ENCODE data around the gene ZNF226. TPM values are rescaled to one million over a fixed set of nuclear protein-coding genes. Genes with fewer than 3 reads are reported as not detected.

Gene ZNF226
- total RNA-seq: 14.0 and 16.6 TPM in 2 replicates

DNA sequence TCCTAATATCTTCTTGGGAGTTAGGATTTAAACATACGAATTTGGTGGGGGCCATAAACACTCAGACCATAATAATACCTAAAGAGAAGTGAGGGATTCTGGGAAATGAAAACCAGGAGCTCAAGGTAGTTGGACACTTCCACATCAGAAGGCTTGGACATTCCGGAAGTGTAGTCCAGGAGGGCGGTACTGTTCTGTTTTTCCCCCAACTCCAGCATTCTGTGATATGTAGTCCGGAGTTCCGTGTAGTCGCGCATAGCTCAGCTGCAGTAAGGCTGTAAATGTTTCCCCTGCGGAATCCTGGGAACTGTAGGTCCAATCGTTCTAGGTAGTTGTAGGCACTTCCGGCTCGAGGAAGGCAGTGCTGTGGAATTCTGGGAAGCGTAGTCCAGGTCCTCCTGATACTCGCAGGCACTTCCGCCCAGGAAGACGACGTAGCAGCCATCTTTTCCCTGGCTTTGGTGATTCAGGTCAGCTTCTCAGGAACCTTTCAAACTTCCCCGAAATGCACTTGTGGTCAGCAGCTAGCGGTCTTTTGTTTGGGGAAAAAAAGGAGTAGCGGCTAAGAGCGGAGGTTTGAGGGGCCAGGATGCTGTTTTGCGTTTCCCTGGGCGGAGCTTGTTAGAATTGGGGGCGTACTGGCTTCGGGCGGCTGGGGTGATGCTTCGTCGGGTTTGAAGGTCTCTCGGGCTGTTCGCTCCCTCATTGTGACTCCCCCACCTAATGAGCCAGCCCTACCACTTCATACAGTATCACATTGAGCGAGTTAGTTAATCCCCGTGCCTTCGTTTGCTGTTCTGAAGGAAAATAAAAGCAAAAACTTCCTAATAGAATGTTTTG is at the start of gene ZNF226:
Gene ZNF226 (plus strand): TSS at position 428 of the 840 bp plus-strand sequence. CDS start 4,981 bp downstream, outside the sequence.

GRCh38 chr19:44141191-44142058 is 23.5 kb upstream of the ZNF226 start, which contains the start of gene ZNF234:
Gene ZNF234 (plus strand): TSS chr19:44141554. CDS start chr19:44144633, 3,079 bp downstream.

GRCh38 chr19:44212250-44212865 is 47.5 kb downstream of the ZNF226 start, which contains the start of gene ZNF227:
Gene ZNF227 (plus strand): TSS chr19:44212532. CDS start chr19:44217793, 5,261 bp downstream.

Other genes starting within 250 kb of the ZNF226 start
- gene ZNF45, start 229.8 kb upstream of the ZNF226 start, total RNA-seq: 14.4 and 16.2 TPM in 2 replicates
- 5.2 TPM in 2 replicates for gene ZNF221, start 213.9 kb upstream of the ZNF226 start, total RNA-seq
- gene ZNF155, start 180.9 kb upstream of the ZNF226 start, total RNA-seq: 6.7 and 7.2 TPM in 2 replicates
- gene ZNF230, start 162.1 kb upstream of the ZNF226 start, total RNA-seq: 3.4 and 4.7 TPM in 2 replicates
- 2.7 and 4.1 TPM in 2 replicates for gene ZNF222, start 139.7 kb upstream of the ZNF226 start, total RNA-seq
- 5.6 and 6.3 TPM in 2 replicates for gene ZNF223, start 113.1 kb upstream of the ZNF226 start, total RNA-seq
- 2.9 and 3.3 TPM in 2 replicates for gene ZNF284, start 92.9 kb upstream of the ZNF226 start, total RNA-seq
- gene ZNF224, start 70.7 kb upstream of the ZNF226 start, total RNA-seq: 23.9 and 25.0 TPM in 2 replicates
- 5.1 and 5.9 TPM in 2 replicates for gene ZNF225, start 51.7 kb upstream of the ZNF226 start, total RNA-seq
- 8.5 TPM in 2 replicates for gene ZNF234, start 23.5 kb upstream of the ZNF226 start, total RNA-seq
- 17.5 and 20.9 TPM in 2 replicates for gene ZNF227, start 47.4 kb downstream of the ZNF226 start, total RNA-seq
- 0.57 and 1.3 TPM in 2 replicates for gene ZNF233, start 94.8 kb downstream of the ZNF226 start, total RNA-seq
- 2.6 and 3.2 TPM in 2 replicates for gene ZNF235, start 139.9 kb downstream of the ZNF226 start, total RNA-seq
- 7.2 and 8.2 TPM in 2 replicates for gene ZNF112, start 191.6 kb downstream of the ZNF226 start, total RNA-seq
- 3.5 and 3.9 TPM in 2 replicates for gene ZNF285, start 236.5 kb downstream of the ZNF226 start, total RNA-seq